ENCODE measurements around the gene TMOD4.

DNA sequence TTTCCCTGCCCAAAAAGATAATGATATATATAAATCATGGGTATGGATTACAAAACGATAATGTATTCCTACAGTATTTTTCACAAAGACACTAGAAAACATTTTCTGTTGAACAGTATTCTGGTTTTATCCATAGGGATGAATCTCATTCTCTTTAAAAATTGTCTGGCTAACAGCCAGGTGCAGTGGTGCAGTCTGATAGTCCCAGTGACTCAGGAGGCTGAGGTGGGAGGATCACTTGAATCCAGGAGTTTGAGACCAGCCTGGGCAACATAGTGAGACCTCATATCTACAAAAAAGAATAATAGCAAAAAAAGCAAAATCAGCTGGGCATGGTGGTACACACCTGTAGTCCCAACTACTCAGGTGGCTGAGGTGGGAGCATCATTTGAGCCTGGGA is 45.8 kb upstream of the TMOD4 start:
- TF ChIP-seq, protein P1, sequence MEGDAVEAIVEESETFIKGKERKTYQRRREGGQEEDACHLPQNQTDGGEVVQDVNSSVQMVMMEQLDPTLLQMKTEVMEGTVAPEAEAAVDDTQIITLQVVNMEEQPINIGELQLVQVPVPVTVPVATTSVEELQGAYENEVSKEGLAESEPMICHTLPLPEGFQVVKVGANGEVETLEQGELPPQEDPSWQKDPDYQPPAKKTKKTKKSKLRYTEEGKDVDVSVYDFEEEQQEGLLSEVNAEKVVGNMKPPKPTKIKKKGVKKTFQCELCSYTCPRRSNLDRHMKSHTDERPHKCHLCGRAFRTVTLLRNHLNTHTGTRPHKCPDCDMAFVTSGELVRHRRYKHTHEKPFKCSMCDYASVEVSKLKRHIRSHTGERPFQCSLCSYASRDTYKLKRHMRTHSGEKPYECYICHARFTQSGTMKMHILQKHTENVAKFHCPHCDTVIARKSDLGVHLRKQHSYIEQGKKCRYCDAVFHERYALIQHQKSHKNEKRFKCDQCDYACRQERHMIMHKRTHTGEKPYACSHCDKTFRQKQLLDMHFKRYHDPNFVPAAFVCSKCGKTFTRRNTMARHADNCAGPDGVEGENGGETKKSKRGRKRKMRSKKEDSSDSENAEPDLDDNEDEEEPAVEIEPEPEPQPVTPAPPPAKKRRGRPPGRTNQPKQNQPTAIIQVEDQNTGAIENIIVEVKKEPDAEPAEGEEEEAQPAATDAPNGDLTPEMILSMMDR (IDR thresholded peaks at IDR 0.05): no peak
- no peak for TF ChIP-seq POLR2A (IDR thresholded peaks at IDR 0.05)
- no peak for TF ChIP-seq EP300 (IDR thresholded peaks at IDR 0.05)
